GM19023 (cell line): ENCODE data around the gene CXADR.

Experiments
- ATAC-seq: cut with Tn5 transposase; IDR thresholded peaks from one replicate; pipeline ENCODE4 v1.9.1; 2021; ENCODE audit warnings: mild to moderate bottlenecking, moderate library complexity; ENCODE audit not compliant: unreplicated experiment

CXADR gene

GRCh38 chr21:17585875-17586450 is 73.1 kb downstream of the CXADR start:
- no peak for ATAC-seq

- ATAC-seq: no peak
These were observed 77.6 kb downstream of the CXADR start for GRCh38 chr21:17590430-17590829.

- no peak for ATAC-seq
These were observed 84.8 kb downstream of the CXADR start for GRCh38 chr21:17597680-17598079.

GRCh38 chr21:17598437-17598836 is 85.6 kb downstream of the CXADR start:
- ATAC-seq: peak; percentile 75

- ATAC-seq: no peak
These were observed 90.0 kb downstream of the CXADR start for GRCh38 chr21:17602874-17603273.

- no peak for ATAC-seq
These were observed 94.8 kb downstream of the CXADR start for GRCh38 chr21:17607684-17608083.

- no peak for ATAC-seq
These were observed 96.8 kb downstream of the CXADR start for GRCh38 chr21:17609681-17610080.

- no peak for ATAC-seq
These were observed 98.1 kb downstream of the CXADR start for GRCh38 chr21:17610911-17611310.

- ATAC-seq: peak; percentile 64
These were observed 98.7 kb downstream of the CXADR start for GRCh38 chr21:17611414-17612022.

GRCh38 chr21:17612023-17612564 is 99.3 kb downstream of the CXADR start:
- ATAC-seq: peak; percentile 8

GRCh38 chr21:17612565-17613241 is 99.9 kb downstream of the CXADR start, which contains the start of gene BTG3:
BTG3 (minus strand) TSS chr21:17612901; CDS start chr21:17609144, 3,757 bp downstream.
- ATAC-seq: peak; percentile 74

- peak; percentile 2 for ATAC-seq
These were observed 100.4 kb downstream of the CXADR start for GRCh38 chr21:17613242-17613676.

- no peak for ATAC-seq
These were observed 104.0 kb downstream of the CXADR start for GRCh38 chr21:17616831-17617230.

- ATAC-seq: no peak
These were observed 109.2 kb downstream of the CXADR start for GRCh38 chr21:17622018-17622417.

- ATAC-seq: no peak
These were observed 118.4 kb downstream of the CXADR start for GRCh38 chr21:17631195-17631594.

GRCh38 chr21:17636711-17637110 is 123.9 kb downstream of the CXADR start:
- no peak for ATAC-seq

GRCh38 chr21:17640821-17641220 is 128.0 kb downstream of the CXADR start:
- no peak for ATAC-seq
